DMS53 (cell line): ENCODE data around the gene MET.

Source experiments
- DNase-seq: peaks from one replicate; lab custom pipeline; 2025; lab: John Stamatoyannopoulos, UW

The MET gene

GRCh38 chr7:116698930-116699721 is 27.1 kb downstream of the MET start:
- peak; percentile 13 for DNase-seq

DNA sequence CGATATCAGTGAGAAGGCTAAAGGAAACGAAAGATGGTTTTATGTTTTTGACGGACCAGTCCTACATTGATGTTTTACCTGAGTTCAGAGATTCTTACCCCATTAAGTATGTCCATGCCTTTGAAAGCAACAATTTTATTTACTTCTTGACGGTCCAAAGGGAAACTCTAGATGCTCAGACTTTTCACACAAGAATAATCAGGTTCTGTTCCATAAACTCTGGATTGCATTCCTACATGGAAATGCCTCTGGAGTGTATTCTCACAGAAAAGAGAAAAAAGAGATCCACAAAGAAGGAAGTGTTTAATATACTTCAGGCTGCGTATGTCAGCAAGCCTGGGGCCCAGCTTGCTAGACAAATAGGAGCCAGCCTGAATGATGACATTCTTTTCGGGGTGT is 27.7 kb downstream of the MET start:
- no peak for DNase-seq

GRCh38 chr7:116702046-116702785 is 30.2 kb downstream of the MET start:
- DNase-seq: no peak

GRCh38 chr7:116704650-116705228 is 32.7 kb downstream of the MET start:
- no peak for DNase-seq

GRCh38 chr7:116705419-116705818 is 33.4 kb downstream of the MET start:
- DNase-seq: no peak

DNA sequence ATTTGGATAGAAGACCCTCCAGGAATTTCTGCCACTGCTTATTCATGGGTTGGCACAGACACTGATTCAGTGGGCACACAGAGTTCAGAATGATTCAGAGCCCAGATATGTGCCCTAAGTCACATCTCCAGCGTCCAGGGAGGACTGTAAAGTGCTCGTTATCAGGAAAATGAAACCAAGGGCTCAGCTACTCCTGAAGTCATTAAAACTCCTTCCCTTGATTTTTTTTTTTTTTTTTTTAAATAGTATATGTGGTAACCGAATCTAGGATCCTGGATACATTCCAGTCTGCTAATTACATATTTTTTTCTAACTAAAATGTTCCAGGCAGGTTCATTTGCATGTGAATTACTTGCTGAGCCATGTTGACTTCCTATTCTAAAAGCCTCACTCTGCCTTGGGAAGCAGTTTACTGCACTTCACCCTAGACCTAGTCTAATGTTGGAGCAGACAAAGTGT is 34.7 kb downstream of the MET start:
- peak; percentile 50 for DNase-seq

- DNase-seq: no peak
Measured at GRCh38 chr7:116707289-116707688, 35.3 kb downstream of the MET start.

DNA sequence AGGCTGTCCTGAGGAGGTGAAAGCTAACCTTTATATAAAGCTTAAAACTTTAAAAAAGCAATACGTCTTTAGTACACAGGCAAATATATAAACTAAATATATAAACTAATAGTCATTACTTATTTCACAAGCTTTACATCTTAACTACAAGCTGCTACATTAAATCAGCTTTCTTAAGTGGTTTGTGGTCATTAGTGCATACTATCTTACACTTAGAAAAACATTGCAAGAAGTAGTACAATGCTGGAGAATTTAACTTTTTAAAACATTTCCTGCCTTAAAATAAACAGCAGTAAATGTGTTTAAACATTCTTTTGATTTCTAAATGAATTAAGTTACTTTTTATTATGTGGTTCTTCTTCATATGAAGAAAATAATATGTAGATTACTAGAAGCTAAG is 36.3 kb downstream of the MET start:
- no peak for DNase-seq

DNA sequence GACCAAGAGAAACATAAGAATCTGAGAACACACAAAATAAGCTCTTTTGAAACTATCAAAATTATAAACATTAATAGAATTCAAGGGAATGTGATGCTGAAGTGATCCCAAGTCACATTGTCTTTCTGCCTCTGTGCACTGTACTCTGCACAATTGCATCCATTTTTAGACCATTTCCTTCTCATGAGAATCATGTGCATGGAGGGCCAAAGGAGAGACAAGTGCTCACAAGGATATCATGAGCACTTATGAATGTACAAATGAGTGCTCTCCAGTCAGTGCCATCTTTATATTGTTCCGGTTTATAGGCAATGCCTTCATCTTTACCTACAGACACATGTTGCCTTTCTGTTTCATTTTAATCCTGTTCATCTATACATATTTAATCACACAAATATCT is 36.9 kb downstream of the MET start:
- DNase-seq: peak; percentile 68

GRCh38 chr7:116709336-116709735 is 37.3 kb downstream of the MET start:
- peak; percentile 44 for DNase-seq

GRCh38 chr7:116710764-116711452 is 38.9 kb downstream of the MET start:
- peak; percentile 96 for DNase-seq

- DNase-seq: peak; percentile 74
Measured at GRCh38 chr7:116711790-116712189, 39.8 kb downstream of the MET start.

DNA sequence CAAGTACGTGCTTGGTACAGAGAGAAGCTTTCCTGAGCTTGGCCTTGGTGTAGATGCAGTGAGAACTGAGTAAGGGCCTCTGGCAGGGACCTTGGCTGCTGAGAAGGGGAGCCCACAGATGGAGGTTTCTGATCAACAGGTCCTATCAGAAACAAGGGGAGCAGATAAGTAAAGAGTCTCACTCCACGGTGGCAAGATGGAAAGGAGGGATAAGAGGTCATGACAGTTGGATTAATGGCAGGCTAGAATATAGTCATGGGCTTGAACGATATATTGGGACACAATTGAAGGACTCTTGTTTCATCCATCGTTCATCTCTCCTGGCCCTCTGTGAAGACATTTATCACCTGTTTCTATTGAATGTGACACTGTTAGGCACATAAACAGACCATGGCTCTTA is 41.5 kb downstream of the MET start:
- DNase-seq: no peak

GRCh38 chr7:116713918-116714317 is 41.9 kb downstream of the MET start:
- DNase-seq: no peak

DNA sequence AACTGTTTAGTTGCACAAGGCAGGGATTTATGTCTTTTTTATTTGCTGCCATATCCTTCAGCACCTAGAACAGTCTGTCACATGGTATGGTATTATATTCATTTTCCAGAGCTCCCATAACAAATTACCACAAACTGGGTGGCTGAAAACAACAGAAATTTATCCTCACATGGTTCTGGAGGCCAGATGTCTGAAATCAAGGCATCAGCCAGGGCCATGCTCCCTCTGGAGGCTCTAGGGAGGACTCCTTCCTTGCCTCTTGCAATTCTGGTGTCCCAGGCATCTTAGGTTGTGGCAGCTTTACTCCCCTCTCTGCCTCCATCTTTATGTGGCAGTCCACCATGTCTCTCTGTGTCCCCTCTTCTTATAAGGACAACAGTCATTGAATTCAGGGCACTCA is 43.1 kb downstream of the MET start:
- DNase-seq: peak; percentile 14

DNA sequence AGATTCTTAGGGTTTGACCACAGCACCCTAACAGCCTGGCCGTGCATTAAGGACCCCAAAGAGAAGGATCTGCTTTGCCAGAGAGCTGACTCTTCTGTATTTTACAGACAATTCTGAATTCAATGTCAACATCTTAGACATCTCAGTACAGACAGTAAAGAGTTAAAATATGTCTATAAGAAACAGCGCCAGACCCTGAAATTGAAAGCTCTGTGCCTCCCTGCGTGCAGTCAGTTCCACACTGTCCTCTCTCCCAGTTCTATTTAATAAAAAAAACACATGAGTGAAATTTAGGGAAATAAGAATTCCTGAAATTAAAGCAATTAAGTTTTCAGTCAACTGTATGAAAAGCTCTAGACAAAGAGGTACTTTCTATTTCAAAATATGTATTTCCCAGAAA is 45.1 kb downstream of the MET start:
- DNase-seq: no peak

DNA sequence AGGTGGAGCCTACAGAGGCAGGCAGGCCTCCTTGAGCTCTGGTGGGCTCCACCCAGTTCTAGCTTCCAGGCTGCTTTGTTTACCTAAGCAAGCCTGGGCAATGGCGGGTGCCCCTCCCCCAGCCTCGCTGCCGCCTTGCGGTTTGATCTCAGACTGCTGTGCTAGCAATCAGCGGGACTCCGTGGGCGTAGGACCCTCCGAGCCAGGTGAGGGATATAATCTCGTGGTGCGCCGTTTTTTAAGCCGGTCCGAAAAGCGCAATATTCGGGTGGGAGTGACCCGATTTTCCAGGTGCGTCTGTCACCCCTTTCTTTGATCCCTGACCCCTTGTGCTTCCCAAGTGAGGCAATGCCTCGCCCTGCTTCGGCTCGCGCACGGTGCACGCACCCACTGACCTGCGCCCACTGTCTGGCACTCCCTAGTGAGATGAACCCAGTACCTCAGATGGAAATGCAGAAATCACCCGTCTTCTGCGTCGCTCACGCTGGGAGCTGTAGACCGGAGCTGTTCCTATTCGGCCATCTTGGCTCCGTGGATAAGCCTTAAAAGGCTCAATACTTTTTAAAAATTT is 52.0 kb downstream of the MET start:
- DNase-seq: peak; percentile 73

GRCh38 chr7:116724560-116725231 is 52.7 kb downstream of the MET start:
- peak; percentile 73 for DNase-seq

DNA sequence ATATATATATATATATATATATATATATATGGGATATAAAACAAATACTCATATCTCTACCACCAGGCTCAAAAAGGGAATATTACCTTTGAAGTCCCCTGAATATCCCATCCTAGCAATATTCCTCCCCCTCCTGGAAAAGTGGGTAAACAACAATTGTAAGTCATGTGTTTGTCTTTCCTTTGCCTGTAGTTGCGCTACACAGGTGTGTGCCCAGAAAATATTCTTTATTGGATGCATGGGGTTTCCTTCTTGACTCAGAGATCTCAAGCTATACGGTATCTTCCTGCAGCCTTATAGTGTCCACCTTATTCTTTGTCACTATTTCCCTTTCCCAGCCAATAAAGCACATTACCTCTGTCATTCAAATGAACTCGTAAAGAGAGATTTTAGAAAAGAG is 54.2 kb downstream of the MET start:
- DNase-seq: peak; percentile 53

GRCh38 chr7:116726713-116727431 is 54.9 kb downstream of the MET start:
- no peak for DNase-seq
